Stimulated activated CD4-positive, alpha-beta T cell treated with anti-CD3 and anti-CD28 coated beads, TNF-alpha, amount 100 ng/mL, for 48 hours (primary cell): ENCODE results near the gene TYW1B.
"Not testable (repeated sequence)": the region's sequence is repeated elsewhere in the genome, so short reads cannot be mapped to it uniquely, and the experiment has no call there.

Experiments
- DNase-seq, 3 donors: peaks; one replicate each; pipeline ENCODE4 v3.0.0-alpha.2; 2020; ENCODE audit warnings: low read depth in 3 of 3

TYW1B gene

DNA sequence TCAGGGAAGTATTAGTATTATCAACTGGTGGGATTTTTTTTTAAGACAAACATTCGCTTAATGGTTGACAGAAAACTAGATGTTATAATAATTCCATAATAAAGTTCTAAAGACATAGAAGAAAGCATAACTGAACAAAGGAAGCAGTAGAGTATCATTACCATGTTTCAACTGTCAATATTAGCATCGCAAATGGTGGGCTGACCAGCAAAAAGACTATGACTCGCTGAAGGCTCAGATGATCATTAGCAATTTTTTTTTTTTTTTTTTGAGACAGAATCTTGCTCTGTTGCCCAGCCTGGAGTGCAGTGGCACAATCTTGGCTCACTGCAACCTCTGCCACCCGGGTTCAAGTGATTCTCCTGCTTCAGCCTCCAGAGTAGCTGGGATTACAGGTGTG is 74.8 kb downstream of the TYW1B start:
- DNase-seq = not testable (repeated sequence)

DNA sequence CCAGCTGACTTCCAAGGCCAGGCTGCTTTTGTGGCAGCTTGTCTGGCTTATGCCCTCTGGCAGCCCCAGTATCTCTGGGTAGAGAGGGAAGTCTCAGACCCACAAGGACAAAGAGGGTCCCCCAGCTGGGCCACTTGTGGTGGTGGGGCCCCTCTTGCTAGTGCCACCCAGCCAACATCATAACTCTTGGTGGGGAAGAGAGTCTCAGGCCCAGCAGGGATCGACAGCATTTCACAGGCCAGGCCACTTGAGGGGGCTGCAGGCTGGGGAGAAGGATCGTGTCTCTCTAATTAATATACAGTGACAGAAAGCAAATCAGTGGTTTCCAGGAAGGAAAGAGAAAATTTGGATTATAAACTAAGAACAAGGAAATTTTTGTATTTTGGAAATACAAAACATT is 76.0 kb downstream of the TYW1B start:
- DNase-seq = no peak

DNA sequence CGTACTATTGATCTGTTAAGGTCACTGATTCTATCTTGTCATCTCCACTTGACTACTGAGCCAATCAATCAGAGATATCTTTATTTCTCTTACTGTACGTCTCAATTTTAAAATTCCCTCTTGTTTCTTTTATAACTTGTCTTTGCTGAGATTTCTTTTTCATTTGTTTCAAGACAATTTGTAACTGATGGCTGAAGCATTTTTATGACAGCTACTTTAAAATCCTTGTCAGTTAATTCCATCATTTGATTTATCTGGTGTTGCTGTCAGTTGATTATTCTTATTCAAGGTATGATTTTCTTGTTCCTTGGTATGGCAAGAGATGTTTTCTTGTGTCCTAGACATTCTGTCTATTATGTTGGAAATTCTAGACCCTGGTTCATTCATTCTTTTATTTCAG is 76.6 kb downstream of the TYW1B start:
- no peak for DNase-seq

DNA sequence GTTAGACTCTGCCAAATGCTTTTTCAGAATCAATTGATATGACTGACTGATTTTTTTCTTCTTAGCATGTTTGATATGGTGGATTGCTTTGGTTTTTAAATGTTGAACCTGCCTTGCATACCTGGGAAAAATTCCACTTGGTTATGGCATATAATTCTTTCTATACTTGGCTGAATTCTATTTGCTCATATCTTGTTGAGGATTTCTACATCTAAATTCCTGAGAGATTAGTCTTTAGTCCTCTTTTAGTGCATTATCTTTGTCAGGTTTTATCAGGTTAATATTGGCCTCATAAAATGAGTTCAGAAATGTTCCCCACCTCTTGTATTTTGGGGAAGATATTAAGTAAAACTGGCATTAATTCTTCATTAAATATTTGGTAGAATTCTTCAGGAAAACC is 79.4 kb downstream of the TYW1B start:
- not testable (repeated sequence) for DNase-seq

DNA sequence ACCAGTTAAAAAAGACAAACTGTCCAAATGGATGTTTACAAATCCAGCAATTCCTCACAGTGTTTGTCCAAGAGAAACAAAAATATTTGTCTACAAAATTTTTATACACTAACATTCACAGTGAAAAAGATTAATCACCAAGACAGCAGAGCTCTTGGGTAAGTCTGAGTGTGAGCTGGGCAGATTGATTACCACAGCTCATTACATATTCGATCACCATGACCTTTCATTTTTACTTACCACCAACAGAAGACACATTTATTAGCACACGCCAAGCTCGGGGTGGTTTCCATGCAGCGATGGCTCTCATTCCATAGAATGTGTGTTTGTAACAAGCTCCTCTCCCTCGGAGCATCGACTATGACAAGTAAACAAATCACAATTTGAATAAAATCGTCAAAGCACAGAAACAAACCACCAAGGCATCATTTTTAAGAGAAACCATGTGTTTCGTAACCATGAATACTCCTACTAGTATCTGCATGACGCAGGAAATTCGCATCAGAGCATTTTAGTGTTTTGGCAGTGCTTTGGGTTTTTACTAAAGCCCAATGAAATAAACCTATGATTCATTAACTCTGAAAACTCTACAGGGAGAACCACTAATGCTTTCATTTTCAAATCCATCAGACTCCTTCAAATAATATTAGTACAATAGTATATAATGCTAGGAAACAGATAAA is 83.6 kb downstream of the TYW1B start:
- DNase-seq = not testable (repeated sequence)

DNA sequence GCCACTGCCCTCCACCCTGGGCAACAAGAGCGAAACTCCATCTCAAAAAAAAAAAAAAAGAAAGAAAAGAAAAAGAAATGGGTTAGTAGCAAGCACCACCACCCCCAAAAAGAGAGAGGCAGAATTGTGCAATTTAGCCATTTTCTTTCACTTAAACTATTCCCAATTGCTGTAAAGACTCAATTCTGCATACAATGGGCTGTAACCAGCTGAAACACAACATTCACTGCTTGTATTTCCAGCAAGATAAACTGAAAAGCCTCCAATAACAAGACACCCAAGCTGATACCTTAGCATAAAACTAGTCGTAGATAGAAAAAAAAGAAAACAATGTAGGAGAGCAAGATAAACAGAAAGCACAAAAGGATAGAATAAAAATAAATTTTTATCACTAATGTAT is 84.2 kb downstream of the TYW1B start:
- not testable (repeated sequence) for DNase-seq

DNA sequence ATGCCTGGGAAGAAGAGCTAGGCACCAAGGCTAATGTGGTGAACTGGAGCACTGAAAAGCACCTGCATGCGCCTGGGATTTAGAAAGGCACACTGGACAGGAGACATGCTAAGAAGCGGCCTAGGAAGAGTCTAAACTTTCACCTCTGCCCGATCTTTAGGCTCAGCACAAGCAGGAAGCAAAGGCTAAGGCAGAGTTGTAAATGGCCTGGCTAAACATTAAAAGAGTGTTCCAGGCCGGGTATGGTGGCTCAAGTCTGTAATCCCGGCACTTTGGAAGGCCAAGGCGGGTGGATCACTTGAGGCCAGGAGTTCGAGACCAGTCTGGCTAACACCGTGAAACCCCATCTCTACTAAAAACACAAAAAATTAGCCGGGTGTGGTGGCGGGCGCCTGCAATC is 88.3 kb downstream of the TYW1B start:
- not testable (repeated sequence) for DNase-seq

DNA sequence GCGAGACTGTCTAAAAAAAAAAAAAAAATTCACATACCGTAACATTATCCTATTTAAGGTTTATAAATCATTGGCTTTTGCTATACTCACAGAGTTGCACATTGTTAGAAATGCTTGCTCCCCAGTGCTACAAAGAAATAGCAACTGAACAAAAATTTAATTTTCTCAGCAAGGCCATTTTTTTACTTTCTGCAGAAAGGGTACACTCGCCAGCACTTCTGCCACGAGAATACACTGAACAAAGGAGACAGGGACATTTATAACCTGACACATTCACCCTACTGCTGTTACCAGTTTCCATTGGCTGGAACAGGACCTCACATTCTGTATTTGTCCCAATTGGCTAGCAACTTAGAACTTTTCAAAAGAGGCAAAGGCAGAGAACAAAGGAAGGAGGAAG is 92.1 kb downstream of the TYW1B start:
- not testable (repeated sequence) for DNase-seq

DNA sequence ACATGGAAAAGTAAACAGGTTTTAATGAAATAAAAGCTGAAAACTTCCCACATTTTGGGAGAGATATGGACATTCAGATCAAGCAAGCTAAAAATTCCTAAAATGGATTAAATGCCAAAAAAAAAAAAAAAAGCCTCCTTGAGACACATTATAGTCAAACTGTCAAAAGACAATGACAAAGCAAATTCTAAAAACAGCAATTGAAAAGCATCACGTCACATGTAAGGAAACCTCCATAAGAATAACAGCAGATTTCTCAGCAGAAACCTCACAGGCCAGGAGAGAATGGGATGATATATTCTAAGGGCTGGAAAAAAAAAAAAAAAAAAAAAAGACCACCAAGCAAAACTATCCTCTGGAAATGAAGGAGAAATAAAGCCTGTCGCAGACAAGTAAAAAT is 97.2 kb downstream of the TYW1B start:
- not testable (repeated sequence) for DNase-seq

DNA sequence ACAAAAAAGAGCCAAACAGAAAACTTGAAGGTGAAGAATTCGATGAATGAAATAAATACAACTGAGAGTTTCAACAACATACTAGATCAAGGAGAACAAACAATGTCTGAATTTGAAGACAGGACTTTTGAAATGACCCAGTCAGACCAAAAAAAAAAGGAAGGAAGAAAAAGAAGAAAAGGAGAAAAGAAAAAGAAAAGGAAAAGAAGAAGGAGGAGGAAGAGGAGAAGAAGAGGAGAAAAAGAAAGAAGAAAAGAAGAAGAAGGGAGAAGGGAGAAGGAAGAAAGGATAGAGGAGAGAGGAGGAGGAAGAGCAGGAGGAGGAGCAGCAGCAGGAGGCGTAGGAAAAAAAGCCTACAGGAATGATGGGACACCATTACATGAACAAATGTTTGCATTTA is 97.6 kb downstream of the TYW1B start:
- DNase-seq = not testable (repeated sequence)

DNA sequence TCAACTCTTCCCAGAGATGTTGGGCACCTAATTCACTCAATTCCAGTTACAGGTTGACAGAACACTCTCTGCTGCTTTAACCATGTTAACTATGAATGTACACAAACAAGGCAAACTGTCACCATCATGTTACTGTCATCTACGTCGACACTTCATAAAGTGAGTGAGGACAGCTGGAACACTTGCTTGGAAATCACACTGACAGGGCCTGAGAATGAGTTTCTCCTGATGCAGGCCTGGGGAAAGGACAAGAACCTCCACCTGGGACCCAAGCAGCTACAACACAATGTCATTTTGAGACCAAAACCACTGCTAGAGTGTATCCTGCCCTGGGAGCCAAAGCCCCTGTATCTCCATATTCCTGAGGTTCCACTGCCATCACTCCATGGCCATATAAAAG is 98.9 kb downstream of the TYW1B start:
- DNase-seq = not testable (repeated sequence)

DNA sequence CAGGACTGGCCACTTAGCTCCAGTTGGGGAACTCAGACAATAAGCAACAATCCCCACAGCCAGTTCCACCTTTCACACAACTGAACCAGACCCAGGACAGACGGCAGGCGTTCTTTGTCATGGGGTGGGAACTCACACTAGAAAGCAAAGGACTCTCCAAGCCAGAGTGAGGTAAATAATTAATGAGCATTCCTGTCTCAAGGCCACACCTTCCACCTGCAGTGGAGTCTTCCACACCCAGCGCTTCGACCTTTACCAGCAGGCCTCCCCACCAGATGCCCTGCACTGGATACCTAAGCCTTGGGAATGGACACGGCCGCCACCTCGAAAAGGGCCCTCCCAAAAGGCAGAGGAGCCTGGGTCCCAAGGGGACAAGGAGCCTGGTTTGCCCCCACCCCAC is 105.3 kb downstream of the TYW1B start:
- not testable (repeated sequence) for DNase-seq

DNA sequence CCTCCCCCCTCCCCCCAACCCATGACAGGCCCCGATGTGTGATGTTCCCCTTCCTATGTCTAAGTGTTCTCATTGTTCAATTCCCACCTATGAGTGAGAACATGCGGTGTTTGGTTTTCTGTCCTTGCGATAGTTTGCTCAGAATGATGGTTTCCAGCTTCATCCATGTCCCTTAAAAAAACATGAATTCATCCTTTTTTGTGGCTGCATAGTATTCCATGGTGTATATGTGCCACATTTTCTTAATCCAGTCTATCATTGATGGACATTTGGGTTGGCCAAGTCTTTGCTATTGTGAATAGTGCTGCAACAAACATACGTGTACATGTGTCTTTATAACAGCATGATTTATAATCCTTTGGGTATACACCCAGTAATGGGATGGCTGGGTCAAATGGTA is 107.1 kb downstream of the TYW1B start:
- DNase-seq = not testable (repeated sequence)

DNA sequence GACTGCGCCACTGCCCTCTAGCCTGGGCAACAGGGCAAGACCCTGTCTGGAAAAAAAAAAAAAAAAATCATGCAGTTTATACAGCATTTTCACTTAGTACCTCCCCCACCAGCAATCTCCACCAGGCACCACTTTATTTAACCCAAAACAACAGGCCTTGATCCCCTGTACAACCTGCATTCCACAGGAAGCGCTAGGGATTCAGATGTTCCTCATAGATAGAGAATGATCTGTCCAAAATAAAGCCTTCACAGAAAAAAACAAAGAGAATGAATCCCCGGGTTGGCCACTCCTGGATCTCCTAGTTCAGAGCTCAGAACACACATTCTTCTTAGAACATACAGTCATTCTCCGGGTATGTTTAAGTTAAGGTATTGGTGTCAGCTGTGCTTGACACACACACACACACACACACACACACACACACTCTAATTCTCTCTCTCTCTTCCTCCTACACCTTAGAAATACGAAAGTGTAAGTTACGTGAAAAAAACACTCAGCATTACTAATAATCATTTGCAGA is 110.7 kb downstream of the TYW1B start:
- not testable (repeated sequence) for DNase-seq

DNA sequence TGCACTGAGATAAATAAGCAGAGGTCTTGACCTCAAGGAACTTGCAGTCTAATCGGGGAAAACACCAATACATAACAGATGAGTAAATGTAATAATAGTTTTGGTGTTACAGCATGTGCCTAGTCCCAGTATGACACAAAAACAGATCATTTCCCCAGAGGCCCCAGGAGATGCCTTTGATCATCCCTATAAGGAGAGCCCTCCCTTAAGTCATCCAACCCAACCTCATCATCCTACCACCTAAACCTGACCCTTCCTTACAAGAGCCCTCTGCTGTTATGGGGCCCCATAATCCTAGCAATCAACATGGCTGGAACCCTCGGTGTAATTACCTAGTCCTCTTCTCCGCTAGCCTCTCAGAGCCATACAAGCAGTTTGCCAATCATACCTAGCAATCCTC is 116.1 kb downstream of the TYW1B start:
- not testable (repeated sequence) for DNase-seq

DNA sequence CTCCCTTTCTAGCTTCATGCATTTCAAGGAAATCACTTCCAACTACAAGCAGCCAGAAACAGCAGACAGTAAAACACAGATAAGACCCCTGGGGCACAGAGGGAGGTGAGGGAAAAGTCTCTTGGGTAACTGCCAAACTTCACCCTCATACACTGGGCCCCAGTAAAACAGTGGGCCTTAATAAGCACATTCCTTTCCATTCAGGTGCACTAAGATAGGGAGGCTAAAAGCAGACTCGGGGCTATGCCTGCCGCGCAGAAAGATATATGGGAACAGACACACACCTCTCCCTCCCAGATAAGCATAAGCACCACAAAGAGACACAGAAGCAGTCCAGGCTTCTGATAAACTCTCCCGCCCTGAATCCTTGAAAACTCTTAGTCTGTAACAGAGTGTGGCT is 117.0 kb downstream of the TYW1B start:
- no peak for DNase-seq

DNA sequence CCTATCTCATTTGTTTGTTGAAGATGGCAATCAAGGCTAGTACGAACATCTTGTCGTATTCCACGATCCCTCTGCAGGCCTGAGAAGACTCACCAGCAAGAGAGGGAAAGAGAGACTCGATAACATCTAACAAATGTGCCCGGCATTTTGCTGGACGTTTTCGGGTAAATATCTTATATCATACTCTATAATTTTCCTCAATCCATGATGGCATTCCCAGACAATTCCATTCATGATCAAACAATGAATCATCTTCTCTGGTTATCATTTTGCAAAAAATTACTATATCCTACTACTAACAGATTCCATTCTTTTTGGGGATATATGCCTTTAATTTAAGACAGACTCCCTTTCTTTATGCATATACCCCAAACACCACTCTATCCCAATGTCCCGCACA is 118.1 kb downstream of the TYW1B start:
- DNase-seq = no peak

DNA sequence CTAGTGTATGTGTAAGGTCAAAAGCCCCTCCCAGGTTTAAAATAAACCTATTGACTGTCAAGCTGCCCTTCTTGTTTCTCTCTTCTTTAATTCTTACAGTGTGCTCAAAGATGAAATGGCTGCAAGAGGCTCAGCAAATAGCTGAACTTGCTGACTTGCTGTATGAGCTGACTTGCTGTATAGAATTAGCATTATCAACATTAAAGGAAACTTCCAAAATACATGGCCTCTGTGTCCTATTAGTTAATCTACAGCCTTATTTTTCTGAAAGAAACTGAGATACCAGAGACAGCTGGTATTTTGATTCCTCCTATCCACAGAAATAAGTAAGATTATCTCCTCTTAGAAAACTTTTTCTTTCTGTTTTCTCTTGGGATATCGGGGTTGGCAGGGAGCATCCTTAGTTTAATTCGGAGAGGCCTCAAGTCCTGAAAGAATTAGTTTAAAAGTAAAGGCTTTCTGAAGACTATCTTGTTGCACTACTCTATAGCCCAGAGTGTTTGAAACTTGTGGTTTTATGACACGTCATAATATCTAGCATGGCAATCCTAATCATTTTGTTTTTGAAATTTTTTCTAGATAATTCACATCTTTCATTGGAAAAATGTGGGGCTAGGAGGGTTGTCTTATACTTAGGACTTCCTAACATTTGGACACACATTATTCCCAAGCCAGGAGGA is 119.5 kb downstream of the TYW1B start:
- not testable (repeated sequence) for DNase-seq

DNA sequence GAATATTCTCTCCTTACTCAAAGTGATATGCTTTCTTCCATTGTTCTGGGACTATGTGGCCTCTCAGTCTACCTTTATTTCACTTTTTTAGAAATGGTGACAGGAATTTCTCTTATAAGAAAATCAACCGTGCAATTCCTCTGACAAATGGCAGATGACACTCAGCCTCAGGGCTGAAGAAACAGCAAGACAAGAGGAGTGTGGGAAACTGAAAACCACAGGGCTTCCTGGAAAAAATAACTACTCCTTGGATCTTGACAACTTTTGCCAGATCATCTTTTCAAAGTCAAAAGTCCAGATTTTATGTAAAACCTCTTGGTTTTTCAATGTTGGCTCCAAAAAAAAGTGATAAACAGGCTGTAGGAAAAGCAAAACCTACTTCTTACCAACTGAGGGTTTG is 121.5 kb downstream of the TYW1B start:
- DNase-seq = no peak

DNA sequence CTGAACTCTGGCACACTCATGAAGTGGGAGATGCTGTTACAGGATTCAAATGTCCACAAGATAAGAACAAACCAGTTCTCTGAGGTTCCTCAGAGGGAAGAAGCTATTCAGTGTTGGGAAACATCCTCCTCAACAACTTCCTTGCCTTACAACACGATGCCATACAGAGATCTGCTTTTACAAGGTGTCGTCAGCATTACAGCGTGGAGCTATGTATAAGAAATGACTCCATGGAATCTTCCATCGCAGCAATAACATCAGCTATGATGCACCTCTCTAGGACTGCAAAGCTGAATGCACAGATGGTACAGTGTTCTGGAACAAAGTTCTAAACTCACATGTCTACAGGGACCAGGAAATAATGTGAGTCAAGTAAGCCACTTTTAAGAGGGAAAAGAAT is 122.3 kb downstream of the TYW1B start:
- not testable (repeated sequence) for DNase-seq

DNA sequence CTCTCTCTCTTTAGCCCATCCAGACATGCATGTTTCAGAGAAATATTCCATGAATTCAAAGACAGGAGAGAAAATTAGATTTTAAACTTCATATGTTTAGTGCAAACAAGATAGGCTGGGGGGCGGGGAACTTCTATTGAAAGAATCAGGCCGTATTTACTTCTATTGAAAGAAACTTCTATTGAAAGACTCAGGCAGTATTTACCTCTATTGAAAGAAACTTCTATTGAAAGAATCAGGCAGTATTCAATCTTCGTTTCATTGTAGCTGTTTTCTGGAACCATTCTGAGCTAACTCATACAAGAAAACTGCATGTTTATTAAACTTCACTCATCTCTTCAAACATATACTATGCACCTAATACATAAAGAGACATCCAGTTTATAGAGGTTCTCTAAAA is 123.1 kb downstream of the TYW1B start:
- no peak for DNase-seq

DNA sequence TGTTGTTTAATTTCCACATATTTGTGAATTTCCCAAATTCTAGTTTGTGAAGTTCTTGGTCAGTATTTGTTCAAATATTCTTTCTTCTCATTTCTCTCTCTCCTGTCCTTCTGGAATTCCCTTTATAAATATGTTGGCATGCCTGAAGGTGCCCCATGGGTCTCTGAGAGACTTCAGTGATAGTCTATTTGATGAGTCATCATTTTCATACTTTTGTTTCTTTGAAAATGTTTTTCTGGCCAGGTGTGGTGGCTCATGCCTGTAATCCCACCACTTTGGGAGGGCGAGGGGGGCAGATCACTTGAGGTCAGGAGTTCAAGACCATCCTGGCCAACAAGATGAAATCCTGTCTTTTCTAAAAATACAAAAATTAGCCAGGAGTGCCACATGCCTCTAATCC is 127.5 kb downstream of the TYW1B start:
- DNase-seq = not testable (repeated sequence)

DNA sequence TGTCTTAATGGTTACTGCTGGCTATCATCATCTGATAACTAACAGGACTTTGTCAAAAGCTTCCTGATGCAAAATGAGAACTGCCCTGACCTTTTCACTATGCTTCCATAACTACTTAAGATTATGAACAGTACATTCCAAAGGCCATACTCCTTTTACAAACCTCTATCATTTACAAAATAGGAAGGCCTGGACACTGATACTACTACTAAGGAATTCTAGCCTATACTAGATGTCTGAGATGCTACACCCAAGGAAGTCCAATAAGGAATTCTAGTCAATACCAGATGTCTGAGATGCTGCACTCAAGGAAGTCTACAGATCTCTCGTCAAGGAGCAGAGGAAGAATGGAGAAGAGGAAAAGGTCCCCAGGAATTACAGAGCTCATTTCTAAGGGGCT is 130.9 kb downstream of the TYW1B start:
- not testable (repeated sequence) for DNase-seq
